HG02870 (cell line): Measurements from ENCODE around the gene ILRUN.
"Not testable (repeated sequence)": the region's sequence is repeated elsewhere in the genome, so short reads cannot be mapped to it uniquely, and the experiment has no call there.

Experiments used
- ATAC-seq: cut with Tn5 transposase; IDR thresholded peaks from one replicate; pipeline ENCODE4 v1.9.1; 2021; ENCODE audit warnings: mild to moderate bottlenecking, moderate library complexity; ENCODE audit not compliant: unreplicated experiment

The ILRUN gene

DNA sequence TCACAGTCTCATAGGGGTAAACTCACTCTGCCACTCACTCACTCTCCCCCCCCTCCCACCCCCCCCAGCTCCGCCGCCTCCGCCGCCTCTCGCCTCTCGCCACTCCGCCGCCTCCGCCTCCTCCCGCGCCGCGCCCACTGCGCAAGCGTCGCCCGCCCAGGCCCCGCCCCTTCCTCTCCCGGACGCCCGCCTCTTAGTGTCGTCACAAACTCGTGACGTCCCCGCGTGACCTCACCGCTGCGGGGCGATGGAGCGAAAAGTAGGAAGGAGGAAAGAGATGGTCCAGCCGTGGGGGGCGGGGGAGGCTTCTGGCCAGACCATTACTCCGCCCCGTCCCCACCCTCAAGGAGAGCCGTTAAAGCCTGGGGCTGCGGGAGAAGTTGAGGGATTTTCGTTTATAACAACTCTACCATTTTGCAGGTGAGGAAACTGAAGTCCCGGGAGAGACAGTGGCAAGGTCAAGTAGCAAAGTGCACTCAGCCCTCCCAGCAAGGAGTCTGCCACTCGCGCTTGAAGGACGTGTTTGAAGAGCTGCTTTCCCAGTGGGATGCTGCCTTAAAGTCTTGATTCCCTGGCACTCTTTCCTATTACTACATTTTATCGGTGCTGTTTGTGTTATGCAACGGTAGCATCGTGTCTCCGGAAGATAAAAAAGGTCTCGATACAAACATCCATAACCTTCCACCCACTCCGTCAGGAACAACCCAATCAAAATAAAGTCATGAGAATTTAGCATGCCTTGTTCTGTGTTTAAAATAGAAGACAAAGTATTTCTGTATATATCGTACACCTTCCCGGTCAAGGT is at the start of gene ILRUN:
Gene ILRUN, minus strand, starts transcription at position 29 of the 805 bp plus-strand sequence. CDS start 164 bp downstream, outside the sequence.
- peak; percentile 59 for ATAC-seq

DNA sequence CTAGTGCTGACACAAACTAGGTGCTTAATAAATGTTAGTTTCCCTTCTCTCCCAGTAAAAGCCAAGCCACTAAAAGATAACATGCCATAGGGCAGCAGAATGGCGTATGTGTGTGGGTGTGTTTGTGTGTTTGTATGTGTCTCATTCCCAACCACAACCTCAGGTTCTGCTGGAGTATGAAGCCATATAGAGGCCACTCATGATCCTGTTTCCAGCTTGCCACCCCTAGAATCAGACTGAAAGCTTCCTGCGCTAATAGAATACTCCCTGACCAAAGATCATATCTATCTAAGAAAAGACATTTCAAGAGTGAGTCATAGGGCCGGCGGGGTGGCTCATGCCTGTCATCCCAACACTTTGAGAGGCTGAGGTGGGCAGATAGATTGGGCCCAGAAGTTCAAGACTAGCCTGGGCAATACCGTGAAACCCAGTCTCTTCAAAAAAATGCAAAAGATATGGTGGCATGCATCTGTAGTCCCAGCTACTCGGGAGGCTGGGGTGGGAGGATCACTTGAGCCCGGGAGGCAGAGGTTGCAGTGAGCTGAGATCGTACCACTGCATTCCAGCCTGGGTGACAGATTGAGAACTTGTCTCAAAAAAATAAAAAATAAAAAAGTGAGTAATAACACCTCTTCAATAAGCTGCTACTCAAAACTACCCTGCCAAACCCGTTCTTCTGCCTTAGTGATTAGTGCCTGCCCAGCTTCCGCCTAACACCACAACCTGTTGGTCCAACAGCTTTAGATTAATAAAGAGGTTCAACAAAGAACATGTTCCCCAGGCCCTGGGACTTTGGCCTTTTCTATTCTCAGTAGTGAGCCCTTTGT is 48.9 kb upstream of the ILRUN start:
- no peak for ATAC-seq

DNA sequence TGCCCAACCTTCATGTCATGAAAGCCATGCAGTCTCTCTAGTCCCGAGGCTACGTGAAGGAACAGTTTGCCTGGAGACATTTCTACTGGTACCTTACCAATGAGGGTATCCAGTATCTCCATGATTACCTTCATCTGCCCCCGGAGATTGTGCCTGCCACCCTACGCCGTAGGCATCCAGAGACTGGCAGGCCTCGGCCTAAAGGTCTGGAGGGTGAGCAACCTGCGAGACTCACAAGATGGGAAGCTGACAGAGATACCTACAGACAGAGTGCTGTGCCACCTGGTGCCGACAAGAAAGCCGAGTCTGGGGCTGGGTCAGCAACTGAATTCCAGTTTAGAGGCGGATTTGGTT is 47.7 kb upstream of the ILRUN start:
- ATAC-seq, result not testable (repeated sequence)

DNA sequence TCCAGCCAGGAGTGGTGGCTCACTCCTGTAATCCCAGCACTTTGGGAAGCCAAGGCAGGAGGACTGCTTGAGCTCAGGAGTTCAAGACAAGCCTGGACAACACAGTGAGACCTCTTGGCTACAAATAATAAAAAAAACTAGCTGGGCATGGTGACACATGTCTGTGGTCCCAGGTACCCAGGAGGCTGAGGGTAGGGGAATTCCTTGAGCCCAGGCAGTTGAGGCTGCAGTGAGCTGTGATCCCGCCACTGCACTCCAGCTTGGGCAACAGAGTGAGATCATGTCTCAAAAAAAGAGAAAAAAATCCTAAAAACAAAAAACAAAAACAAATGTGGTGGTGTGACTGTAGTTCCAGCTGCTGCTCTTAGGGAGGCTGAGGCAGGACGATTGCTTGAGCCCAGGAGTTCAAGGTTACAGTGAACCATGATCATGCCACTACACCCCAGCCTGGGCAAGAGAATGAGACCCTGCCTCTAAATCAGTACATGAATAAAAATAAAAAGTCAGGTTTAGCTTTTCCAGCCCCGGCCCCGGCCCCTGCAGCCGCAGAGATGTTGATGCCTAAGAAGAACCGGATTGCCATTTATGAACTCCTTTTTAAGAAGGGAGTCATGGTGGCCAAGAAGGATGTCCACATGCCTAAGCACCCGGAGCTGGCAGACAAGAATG is 47.2 kb upstream of the ILRUN start:
- no peak for ATAC-seq

DNA sequence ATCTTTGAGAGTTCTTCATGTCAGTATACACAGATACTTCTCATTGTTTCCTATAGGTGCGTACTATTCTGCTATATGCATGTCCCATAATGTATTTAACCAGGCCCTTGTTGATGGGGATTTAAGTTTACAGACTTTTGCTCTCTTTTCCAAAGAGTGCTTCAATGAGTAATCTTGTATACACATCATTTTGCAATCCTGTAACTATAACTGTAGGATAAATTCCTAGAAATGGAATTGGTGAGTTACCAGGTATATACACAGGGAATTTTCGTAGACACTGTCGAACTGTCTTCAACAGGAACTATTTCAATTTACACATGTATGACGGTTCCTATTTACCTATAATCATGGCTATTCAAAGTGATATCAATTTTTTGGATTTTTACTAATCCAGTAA is 45.5 kb upstream of the ILRUN start:
- ATAC-seq, result no peak

DNA sequence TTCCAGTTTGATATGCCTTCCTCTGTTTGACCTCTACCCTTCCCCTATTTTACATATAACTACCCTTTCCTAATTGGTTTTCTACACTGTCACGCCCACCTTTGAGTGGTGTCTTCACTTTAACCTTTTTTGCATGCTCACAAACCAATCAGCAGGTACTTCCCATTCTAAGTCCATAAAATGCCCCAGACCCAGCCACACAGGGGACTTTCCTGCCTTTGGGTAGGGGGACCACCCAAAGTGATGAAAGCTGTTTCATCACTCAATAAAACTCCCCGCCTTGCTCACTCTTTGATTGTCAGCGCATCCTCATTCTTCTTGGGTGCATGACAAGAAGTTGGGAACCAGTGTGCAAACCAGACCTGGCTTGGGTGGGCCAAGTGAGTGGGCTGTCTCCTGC is 40.3 kb upstream of the ILRUN start:
- ATAC-seq, result no peak

DNA sequence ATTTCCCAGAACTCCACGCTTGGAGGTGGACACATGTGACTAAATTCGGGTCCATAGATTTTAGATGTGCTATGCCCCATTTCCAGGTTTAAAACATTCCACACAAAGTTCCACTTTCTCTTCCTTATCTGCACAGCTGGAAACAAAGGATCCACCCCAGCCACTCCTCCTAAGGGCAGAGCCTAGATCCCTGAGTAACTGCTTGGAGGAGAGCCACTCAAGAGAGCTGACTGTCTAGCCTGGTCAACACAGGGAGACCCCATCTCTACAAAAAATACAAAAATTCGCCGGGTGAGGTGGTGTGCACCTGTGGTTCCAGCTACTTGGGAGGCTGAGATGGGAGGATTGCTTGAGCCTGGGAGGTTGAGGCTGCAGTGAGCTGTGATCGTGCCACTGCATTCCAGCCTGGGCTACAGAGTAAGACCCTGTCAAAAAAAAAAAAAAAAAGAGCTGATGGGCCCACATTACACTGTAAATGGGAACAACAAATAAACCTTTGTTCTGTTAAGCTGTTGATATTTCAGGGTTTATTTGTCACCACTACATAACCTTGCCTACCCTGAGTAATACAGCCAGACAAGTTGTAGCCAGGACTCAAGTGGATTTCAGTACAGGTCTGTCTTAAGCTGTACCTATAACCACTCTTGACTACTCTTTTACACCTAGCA is 35.0 kb upstream of the ILRUN start:
- ATAC-seq, result no peak

DNA sequence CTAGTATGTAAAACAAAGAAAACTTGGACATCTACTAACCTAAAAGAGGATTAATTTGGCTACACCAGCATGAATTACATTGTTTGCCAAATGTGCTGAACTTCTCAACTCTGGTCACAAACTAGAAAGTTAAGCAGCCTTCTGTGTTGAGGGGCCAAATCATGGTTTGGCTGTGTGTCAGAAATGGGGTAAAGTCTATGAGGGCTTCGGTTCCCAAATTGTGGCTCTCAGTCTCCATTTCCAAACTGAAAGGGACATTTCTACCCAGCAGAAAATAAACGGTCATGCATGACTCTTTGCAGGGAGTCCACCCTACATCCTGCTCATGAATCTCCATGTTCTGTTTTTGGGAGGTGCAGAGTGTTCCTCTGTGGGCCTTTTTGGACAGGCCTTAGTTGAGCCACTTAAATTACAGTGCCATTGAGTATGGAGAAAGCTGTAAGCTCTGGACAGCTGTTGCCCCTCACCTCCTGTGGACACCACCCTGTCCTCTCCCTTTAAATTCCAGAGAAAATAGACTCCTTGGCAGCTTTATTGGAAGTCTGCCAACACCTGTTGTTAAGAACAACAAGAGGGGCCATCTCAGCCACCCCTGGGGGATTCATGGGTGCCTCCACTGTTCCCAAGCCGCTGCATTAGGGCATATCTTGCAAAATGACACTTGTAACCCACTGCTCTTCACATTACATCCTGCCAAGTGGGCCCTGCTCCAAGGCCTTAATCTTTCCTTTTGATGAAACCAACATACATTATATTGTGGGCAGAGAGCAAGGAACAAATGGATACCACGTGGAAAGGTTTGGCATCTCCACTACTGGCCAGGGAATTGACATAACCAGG is 33.3 kb upstream of the ILRUN start:
- ATAC-seq, result no peak

DNA sequence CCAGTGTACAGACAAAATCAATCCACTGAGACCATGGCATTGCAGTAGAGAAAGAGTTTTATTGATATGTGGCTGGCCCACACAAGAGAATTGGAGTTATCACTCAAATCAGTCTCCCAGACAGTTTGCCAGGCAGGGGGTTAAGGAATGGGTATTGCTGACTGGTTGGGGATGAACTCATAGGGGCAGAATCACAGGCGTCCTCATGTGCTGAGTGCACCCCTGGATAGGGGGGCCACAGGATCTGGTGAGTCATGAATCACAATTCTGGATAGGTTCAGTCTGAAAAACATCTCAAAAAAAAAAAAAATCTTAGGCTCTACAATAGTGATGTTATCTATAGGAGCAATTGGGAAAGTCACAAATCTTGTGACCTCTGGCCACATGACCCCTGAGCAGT is 29.5 kb upstream of the ILRUN start:
- ATAC-seq, result no peak

DNA sequence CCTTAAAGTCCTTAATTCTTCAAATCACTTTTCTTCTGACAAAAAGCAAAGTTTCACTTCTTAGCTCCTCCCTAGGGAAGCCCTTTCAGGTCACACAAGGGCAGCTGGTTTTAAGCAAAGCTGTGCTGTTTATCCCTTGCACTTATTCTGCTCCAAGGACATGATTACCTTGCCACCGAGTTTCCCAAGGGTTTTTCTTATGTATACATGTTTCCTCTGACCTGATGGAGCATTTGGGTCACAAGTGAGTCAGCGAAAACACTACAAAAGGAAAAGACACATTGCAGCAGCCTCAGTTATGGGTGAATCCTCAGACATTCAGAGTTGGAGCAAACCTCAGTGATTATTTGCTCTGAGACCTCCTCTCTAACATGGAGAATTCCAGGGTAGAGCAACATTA is 26.6 kb upstream of the ILRUN start:
- ATAC-seq, result no peak

DNA sequence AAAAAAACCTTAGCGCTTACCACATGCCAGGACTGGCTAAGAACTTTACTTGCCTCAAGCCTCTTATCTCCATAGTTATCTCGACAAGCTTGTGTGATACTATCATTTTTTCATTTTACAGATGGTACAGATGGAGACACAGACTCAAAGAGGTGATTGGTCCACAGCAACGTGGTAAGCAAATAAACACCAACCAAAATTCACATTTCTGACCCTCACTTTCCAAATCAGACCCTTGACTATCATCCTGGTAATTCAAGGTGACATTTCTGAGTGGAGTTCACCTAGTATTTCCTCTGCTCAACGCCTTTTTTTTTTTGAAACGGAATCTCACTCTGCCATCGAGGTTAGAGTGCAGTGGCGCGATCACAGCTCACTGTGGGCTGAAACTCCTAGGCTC is 25.9 kb upstream of the ILRUN start:
- no peak for ATAC-seq

DNA sequence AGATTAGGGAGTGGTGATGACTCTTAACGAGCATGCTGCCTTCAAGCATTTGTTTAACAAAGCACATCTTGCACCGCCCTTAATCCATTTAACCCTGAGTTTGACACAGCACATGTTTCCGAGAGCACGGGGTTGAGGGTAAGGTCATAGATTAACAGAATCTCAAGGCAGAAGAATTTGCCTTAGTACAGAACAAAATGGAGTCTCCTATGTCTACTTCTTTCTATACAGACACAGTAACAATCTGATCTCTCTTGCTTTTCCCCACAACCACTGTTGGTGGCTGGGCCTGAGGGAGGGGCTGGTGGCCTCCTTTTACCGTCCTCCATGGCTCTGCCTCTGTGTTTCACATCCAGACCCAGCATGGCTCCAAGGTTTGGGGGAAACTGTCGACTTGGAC is 23.6 kb upstream of the ILRUN start:
- ATAC-seq, result not testable (repeated sequence)

DNA sequence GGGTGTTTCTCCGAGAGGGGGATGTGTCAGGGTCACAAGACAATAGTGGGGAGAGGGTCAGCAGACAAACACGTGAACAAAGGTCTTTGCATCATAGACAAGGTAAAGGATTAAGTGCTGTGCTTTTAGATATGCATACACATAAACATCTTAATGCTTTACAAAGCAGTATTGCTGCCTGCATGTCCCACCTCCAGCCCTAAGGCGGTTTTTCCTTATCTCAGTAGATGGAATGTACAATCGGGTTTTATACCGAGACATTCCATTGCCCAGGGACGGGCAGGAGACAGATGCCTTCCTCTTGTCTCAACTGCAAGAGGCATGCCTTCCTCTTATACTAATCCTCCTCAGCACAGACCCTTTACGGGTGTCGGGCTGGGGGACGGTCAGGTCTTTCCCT is 23.1 kb upstream of the ILRUN start:
- ATAC-seq, result not testable (repeated sequence)

DNA sequence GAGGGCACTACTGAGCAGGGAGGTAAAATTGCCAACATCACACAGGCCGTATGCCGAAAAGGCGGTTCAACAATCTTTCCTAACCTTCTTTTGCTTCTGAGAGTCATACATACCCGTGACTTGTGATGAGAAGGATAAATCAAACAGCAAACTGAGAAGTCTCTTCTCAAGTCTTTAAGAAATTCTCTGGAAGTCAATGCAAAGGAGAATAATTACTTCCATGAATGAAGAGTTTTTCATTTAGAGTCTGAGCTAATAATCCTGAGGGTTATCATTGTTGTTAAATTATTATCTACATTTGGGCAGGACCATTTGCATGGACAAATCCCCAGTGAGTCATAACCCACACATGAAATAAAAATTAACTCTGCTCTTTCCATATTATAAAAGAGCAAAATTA is 22.4 kb upstream of the ILRUN start:
- ATAC-seq, result no peak

DNA sequence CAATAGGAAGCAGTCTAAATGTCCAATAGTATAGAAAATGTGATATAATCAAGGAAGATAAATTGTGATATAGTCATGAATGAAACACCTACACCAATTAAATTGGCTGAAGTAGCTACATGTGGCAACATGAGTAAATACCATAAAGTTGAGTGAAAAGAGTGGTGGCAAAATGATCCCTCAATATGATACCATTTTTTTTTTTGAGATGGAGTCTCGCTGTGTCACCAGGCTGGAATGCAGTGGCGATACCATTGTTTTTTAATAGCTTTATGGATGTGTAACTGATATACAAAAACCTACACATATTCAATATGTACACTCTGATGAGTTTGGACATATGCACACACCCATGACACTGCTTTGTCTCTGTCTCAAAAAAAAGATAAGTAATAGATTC is 20.9 kb upstream of the ILRUN start:
- ATAC-seq, result no peak

DNA sequence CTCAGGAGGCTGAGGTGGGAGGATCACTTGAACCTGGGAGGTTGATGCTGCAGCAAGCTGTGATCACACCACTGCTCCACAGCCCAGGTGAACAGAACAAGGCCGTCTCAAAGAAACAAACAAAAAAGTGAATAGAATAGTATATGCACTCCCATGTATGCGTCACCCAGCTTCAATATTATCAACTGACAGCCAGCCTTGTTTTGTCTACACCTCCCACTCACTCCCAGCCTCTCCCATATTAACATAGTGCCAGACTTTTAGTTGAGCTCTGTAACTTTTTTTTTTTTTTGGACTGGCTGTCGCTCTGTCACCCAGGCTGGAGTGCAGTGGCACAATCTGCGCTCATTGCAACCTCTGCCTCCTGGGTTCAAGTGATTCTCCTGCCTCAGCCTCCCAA is 18.1 kb upstream of the ILRUN start:
- no peak for ATAC-seq

DNA sequence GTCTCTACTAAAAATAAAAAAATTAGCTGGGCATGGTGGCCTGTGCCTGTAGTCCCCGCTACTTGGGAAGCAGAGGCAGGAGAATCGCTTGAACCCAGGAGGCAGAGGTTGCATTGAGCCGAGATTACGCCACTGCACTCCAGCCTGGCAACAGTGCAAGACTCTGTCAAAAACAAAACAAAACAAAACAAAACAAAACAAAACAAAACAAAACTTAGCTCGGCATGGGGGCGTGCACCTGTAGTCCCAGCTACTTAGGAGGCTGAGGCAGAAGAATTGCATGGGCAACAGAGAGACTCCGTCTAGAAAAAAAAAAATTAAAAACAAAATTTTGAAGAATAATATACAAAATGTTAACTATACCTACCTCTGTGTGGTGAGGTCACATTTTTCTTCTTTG is 16.3 kb upstream of the ILRUN start:
- ATAC-seq, result not testable (repeated sequence)

DNA sequence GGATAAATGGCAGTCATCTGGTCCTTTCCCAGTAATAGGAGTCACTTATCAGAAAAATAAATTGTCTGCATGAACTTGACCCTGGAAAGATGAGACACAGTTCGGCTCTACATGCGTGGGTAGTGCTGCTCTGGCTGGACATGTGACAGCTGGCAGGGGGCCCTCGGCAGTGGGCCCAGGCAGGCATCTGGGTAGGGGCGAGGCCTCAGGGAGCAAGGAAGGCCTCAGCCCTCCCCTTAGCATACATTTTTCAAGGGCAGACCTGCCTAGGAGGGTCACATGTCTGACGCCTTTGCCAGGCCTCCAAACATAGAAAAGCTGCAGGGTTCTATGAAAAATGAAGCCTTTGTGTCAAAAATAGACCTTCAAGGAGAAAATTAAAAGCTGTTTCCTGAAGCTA is 12.8 kb upstream of the ILRUN start:
- ATAC-seq, result no peak

DNA sequence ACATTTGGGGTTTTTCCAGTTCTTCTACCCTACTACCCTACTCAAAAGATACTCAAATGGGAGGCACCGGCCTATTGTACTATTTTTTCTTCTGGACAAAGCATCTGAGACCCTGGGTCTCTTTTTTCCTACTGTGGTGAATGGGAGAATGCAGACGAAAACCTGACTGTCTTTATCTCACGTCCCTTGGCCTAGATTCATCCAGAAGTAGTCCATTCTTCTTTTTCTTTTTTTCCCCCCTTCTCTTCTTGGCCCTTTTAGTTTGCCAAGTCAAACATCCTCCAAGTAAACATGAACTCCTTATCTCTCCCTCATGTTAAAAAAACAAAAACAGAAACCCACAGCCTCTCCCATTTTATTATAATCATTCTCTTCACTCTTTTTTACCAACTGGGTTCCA is 8.7 kb upstream of the ILRUN start:
- no peak for ATAC-seq

DNA sequence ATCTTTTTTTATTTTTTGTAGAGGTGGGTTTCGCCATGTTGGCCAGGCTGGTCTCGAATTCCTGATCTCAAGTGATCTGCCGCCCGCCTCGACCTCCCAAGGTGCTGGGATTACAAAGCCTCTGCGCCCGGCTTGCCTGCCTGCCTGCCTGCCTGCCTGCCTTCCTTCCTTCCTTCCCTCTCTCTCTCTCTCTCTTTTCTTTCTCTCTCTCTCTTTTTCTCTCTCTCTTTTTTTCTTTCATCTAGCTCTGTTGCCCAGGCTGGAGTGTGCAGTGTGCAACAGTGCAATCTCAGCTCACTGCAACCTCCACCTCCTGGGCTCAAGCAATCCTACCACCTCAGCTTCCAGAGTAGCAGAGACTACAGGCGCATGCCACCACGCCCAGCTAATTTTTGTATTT is 4.6 kb upstream of the ILRUN start:
- no peak for ATAC-seq
